ENCODE results near the gene GIT1.

DNA sequence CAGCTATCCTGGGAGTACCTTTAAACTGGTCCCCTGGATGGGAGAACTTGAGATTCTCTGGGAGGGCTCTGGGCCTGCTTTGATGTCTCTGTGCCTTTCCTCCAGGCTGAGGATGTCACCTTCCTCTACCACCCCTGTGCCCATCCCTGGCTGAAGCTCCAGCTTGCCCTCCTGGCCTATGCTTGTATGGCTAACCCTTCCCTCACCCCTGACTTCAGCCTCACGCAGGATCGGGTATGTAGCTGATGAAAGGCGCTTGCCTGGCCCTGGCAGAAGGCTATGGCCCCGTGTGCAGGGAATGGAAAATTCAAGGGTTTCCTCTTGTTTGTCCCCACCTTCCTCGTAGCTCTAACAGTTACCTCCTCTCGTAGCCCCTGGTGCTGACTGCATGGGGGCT is 18.0 kb downstream of the GIT1 start:
- no peak for TF ChIP-seq ZNF792 (CRISPR knock-in tag; IDR thresholded peaks at IDR 0.05)
- TF ChIP-seq, protein P1, sequence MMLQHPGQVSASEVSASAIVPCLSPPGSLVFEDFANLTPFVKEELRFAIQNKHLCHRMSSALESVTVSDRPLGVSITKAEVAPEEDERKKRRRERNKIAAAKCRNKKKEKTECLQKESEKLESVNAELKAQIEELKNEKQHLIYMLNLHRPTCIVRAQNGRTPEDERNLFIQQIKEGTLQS (CRISPR knock-in tag; IDR thresholded peaks at IDR 0.05), result no peak
- TF ChIP-seq TBP (CRISPR knock-in tag; IDR thresholded peaks at IDR 0.05), result no peak
- TF ChIP-seq, protein P2, sequence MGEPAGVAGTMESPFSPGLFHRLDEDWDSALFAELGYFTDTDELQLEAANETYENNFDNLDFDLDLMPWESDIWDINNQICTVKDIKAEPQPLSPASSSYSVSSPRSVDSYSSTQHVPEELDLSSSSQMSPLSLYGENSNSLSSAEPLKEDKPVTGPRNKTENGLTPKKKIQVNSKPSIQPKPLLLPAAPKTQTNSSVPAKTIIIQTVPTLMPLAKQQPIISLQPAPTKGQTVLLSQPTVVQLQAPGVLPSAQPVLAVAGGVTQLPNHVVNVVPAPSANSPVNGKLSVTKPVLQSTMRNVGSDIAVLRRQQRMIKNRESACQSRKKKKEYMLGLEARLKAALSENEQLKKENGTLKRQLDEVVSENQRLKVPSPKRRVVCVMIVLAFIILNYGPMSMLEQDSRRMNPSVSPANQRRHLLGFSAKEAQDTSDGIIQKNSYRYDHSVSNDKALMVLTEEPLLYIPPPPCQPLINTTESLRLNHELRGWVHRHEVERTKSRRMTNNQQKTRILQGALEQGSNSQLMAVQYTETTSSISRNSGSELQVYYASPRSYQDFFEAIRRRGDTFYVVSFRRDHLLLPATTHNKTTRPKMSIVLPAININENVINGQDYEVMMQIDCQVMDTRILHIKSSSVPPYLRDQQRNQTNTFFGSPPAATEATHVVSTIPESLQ (CRISPR knock-in tag; conservative IDR thresholded peaks at IDR 0.05), result no peak
